Large intestine (tissue), 3 donors: ENCODE measurements around the gene THSD7A. TPM values are rescaled to one million over a fixed set of nuclear protein-coding genes. Genes with fewer than 3 reads are reported as not detected.

ENCODE experiments used
- DNase-seq, 2 donors: peaks; one replicate each; pipeline versions ENCODE4 v3.0.0 to v3.0.0-alpha.2; 2013
- H3K27ac ChIP-seq: one replicate; pipeline ENCODE4 v1.5.1; 2013; ENCODE audit warnings: low read length
- H3K27me3 ChIP-seq: 2 replicates; pipeline ENCODE4 v1.6.1; 2013; ENCODE audit warnings: low read length; ENCODE audit not compliant: control insufficient read depth, insufficient read depth
- H3K36me3 ChIP-seq: 2 replicates; pipeline ENCODE4 v1.6.1; 2013; ENCODE audit warnings: low read length; ENCODE audit not compliant: control insufficient read depth, insufficient read depth
- H3K4me1 ChIP-seq: one replicate; pipeline ENCODE4 v1.6.1; 2013; ENCODE audit warnings: low read length; ENCODE audit not compliant: control insufficient read depth, insufficient read depth
- H3K4me3 ChIP-seq: one replicate; pipeline ENCODE4 v1.5.1; 2013; ENCODE audit warnings: low read length
- H3K9me3 ChIP-seq: one replicate; pipeline ENCODE4 v1.6.1; 2013; ENCODE audit warnings: mild to moderate bottlenecking, low read depth, low read length, moderate library complexity; ENCODE audit not compliant: control insufficient read depth
- WGBS: methylation state at CpG from one replicate; pipeline ENCODE4 v1.1.5; 2013; ENCODE audit warnings: low lambda C conversion rate; ENCODE audit not compliant: insufficient coverage; 5-methylcytosine and 5-hydroxymethylcytosine counted together
- polyA plus RNA-seq: library from polyadenylated mRNA; unstranded; fragments of 120-200 nt; gene quantifications from one replicate; pipeline ENCODE4 v1.2.1, GENCODE V29; 2013

THSD7A gene
- polyA plus RNA-seq, 1 donor: 3.7 TPM

- Histone ChIP-seq H3K27ac (no peak overlapping the region), H3K4me1 (no peaks in the 10 kb centered on the region), H3K27me3 (no peaks in the 10 kb centered on the region), H3K9me3 (no peaks in the 10 kb centered on the region), H3K4me3 (no peak overlapping the region), H3K36me3 (no peaks in the 10 kb centered on the region)
- no peak for DNase-seq
These were observed 189.7 kb downstream of the THSD7A start for GRCh38 chr7:11642276-11642675.

- no peaks in the 10 kb centered on the region for H3K27me3 ChIP-seq
- WGBS: 74% methylated on average over 3 of the region's 4 CpGs
- H3K9me3 ChIP-seq: no peaks in the 10 kb centered on the region
These were observed 193.8 kb downstream of the THSD7A start for GRCh38 chr7:11638011-11638774.

GRCh38 chr7:11636274-11636673 is 195.7 kb downstream of the THSD7A start:
- Histone ChIP-seq H3K27ac (no peak overlapping the region), H3K9me3 (no peaks in the 10 kb centered on the region), H3K27me3 (no peaks in the 10 kb centered on the region), H3K4me3 (no peak overlapping the region), H3K4me1 (no peaks in the 10 kb centered on the region), H3K36me3 (no peaks in the 10 kb centered on the region)
- DNase-seq: no peak
- 100% methylated on average over 2 of the region's 19 CpGs for WGBS

More at GRCh38 chr7:11638011-11638774, 193.8 kb downstream of the THSD7A start:
- H3K36me3 ChIP-seq: no peaks in the 10 kb centered on the region
- no peak overlapping the region for H3K4me3 ChIP-seq
- H3K27ac ChIP-seq: no peak overlapping the region
- DNase-seq: no peak
- H3K4me1 ChIP-seq: no peaks in the 10 kb centered on the region

GRCh38 chr7:11633310-11633709 is 198.7 kb downstream of the THSD7A start:
- Histone ChIP-seq H3K9me3 (no peaks in the 10 kb centered on the region), H3K36me3 (no peaks in the 10 kb centered on the region), H3K4me3 (no peak overlapping the region), H3K27ac (no peak overlapping the region), H3K27me3 (no peaks in the 10 kb centered on the region), H3K4me1 (no peaks in the 10 kb centered on the region)
- WGBS: no CpG with 5 or more reads among the region's 1 CpG
- no peak for DNase-seq

- Histone ChIP-seq H3K27ac (no peak overlapping the region), H3K4me1 (no peaks in the 10 kb centered on the region), H3K36me3 (no peaks in the 10 kb centered on the region), H3K9me3 (no peaks in the 10 kb centered on the region), H3K27me3 (no peaks in the 10 kb centered on the region), H3K4me3 (no peak overlapping the region)
- DNase-seq: no peak
- WGBS: 86% methylated on average over 1 of the region's 2 CpGs
These were observed 201.6 kb downstream of the THSD7A start for GRCh38 chr7:11630355-11630754.

- no peaks in the 10 kb centered on the region for H3K9me3 ChIP-seq
- no peaks in the 10 kb centered on the region for H3K27me3 ChIP-seq
- H3K4me3 ChIP-seq: no peak overlapping the region
- H3K36me3 ChIP-seq: no peaks in the 10 kb centered on the region
- WGBS: 67% methylated on average over 1 of the region's 2 CpGs
- H3K4me1 ChIP-seq: no peaks in the 10 kb centered on the region
- DNase-seq: no peak
- H3K27ac ChIP-seq: no peak overlapping the region
These were observed 206.3 kb downstream of the THSD7A start for GRCh38 chr7:11625669-11626068.

GRCh38 chr7:11623093-11623678 is 208.8 kb downstream of the THSD7A start:
- Histone ChIP-seq H3K4me1 (no peaks in the 10 kb centered on the region), H3K9me3 (no peaks in the 10 kb centered on the region), H3K27ac (no peak overlapping the region), H3K4me3 (no peak overlapping the region), H3K27me3 (no peaks in the 10 kb centered on the region), H3K36me3 (no peaks in the 10 kb centered on the region)
- no peak for DNase-seq
- no CpG with 5 or more reads among the region's 4 CpGs for WGBS

GRCh38 chr7:11620406-11621253 is 211.4 kb downstream of the THSD7A start:
- WGBS: no CpG with 5 or more reads among the region's 5 CpGs
- no peaks in the 10 kb centered on the region for H3K4me1 ChIP-seq
- no peak overlapping the region for H3K27ac ChIP-seq
- DNase-seq: no peak
- no peaks in the 10 kb centered on the region for H3K9me3 ChIP-seq
- H3K36me3 ChIP-seq: no peaks in the 10 kb centered on the region
- H3K27me3 ChIP-seq: no peaks in the 10 kb centered on the region
- no peak overlapping the region for H3K4me3 ChIP-seq

- 100% methylated on average over 1 of the region's 2 CpGs for WGBS
- H3K4me3 ChIP-seq: no peak overlapping the region
- H3K27me3 ChIP-seq: no peaks in the 10 kb centered on the region
These were observed 215.5 kb downstream of the THSD7A start for GRCh38 chr7:11616466-11616865.

GRCh38 chr7:11615174-11615573 is 216.8 kb downstream of the THSD7A start:
- WGBS: no CpG with 5 or more reads among the region's 2 CpGs
- DNase-seq: no peak

More at GRCh38 chr7:11616466-11616865, 215.5 kb downstream of the THSD7A start:
- Histone ChIP-seq H3K36me3 (no peaks in the 10 kb centered on the region), H3K4me1 (no peaks in the 10 kb centered on the region), H3K9me3 (no peaks in the 10 kb centered on the region), H3K27ac (no peak overlapping the region)
- DNase-seq: no peak

More at GRCh38 chr7:11615174-11615573, 216.8 kb downstream of the THSD7A start:
- H3K27me3 ChIP-seq: no peaks in the 10 kb centered on the region
- no peaks in the 10 kb centered on the region for H3K9me3 ChIP-seq
- no peaks in the 10 kb centered on the region for H3K36me3 ChIP-seq
- no peak overlapping the region for H3K4me3 ChIP-seq
- H3K4me1 ChIP-seq: no peaks in the 10 kb centered on the region
- H3K27ac ChIP-seq: no peak overlapping the region
